NCI-H1105 (cell line): ENCODE data around the gene AP1G2.

Source experiments
- DNase-seq: peaks from one replicate; lab custom pipeline; 2025; lab: John Stamatoyannopoulos, UW

Gene AP1G2

GRCh38 chr14:23571701-23572523 is 4.3 kb upstream of the AP1G2 start:
- DNase-seq = no peak

GRCh38 chr14:23570806-23571483 is 3.4 kb upstream of the AP1G2 start:
- no peak for DNase-seq

- no peak for DNase-seq
Measured at GRCh38 chr14:23569443-23570151, 2.0 kb upstream of the AP1G2 start.

- DNase-seq = no peak
Measured at GRCh38 chr14:23568600-23569331, 1.2 kb upstream of the AP1G2 start.

GRCh38 chr14:23568021-23568599 is 519 bp upstream of the AP1G2 start:
- no peak for DNase-seq

DNA sequence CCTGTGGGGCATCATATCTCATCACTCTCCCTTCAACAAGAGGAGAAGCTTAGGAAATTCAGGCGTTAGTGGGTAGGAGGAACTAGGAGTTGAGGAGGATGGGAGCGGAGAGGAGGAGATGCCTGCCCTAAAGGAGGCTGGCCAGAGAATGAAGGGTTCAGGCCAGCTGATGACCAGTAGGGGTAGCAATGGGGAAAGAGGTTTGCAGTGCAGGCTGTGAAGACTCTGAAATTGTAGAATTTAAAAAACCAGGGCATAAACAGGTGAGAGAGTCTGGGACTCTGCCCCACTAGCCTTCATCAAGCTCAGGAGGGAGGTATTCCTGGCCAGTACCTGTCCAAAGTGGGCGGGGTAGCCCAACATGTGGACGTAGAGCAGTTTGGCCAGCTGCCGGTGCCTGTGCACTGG is 809 bp downstream of the AP1G2 start:
- no peak for DNase-seq

GRCh38 chr14:23566112-23566777 is 1.3 kb downstream of the AP1G2 start:
- no peak for DNase-seq

DNA sequence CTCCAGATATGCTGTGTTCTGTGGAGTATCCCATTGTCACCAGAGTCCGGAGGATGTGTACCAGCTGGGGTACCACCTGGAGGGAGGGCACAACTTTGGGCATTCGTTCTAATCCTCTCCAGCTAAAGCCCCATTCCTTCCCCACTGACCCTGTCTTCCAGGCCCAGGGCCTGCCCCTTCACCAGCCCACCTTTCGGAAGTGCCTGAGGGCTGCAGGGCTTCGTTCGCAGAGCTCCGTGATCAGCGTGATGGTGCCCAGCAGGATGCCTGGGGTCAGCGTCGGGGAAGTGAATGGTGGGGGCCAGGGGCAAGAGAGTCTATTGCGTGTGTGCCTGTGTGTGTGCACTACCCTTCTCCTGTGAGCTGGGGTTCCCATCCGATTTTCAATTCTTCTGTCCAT is 2.0 kb downstream of the AP1G2 start:
- DNase-seq = no peak

GRCh38 chr14:23564876-23565275 is 2.7 kb downstream of the AP1G2 start:
- DNase-seq = no peak

DNA sequence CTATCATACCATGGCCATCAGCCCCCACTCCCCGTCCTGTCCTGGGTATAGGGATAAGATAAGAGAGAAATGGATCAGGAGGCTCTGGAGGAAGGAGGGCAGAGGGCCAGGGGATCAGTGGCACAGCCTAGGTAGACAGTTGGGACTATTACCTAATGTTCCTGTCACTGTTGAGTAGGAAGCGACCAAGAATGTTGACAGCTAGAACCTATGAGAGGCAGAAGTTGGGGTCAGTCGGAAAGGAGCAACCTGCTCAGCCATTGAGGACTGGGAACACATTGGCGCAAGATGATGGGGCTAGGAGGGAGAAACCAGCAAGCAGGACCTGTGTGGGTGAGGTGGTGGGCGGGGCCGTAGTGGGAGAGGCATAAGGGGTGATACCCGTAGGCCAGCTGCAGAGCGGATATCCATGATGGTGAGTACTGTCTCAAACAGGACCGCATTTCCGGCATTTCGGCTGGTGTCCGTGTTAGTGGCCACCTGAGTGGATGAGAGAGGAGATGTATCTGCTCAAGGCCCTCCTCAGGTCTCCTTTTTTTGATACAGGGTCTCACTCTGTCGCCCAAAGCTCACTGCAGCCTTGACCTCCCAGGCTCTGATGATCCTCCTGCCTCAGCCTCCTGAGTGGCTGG is 3.3 kb downstream of the AP1G2 start:
- DNase-seq = no peak

DNA sequence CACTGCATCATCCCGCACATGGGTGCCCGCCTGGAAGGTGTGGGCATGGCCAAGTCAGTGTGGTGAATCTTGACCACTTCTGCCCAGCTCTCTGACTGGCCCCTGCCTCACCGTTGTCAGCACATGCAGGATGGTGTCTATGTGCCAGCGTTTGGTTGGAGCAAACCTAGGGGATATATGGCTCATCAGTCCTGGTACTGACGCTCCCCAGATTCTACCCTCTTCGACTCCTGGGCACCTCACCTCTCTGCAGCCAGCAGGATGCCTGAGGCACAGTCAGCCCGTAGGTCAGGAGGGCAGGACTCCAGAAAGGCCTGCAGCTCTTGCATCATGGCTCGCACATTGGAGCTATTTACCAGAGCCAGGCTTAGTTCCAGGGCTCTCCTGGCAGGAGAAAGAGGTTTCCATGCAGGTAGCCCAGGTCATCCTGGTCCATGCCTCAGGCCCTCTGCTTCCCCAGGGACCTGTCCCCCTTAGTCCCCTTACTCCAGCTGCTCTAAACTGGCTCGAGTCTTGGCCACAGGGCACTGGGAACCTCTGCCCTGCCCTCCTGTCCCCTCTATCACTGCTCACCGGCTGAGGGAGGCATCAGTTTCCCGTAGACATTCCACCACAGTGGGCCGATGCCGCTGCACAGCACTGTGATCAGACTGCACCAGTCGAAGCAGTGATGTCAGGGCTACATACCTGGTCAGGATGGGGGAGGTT is 4.0 kb downstream of the AP1G2 start:
- no peak for DNase-seq

- DNase-seq = peak; percentile 65
Measured at GRCh38 chr14:23562822-23563472, 4.6 kb downstream of the AP1G2 start.

GRCh38 chr14:23561873-23562821 is 5.4 kb downstream of the AP1G2 start:
- no peak for DNase-seq

DNA sequence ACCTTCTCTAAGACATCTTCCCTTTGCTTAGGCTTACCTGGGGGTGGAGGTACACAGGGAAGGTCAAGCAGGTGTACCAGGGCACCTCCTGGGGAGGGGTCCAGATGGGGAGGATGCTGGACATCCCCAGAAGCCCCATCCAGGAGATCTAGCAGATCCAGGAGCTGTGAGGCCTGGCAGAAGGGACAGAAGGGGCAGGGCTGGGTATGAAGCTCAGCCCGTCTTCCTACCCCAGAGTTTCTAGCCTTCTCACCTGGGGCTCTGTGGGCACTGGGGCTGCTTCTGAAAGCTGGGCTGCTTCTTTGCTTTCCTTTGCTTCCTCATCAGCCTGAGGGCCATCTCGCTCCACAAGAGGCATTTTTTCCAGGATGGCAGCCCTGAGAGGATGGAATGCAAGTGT is 6.3 kb downstream of the AP1G2 start:
- no peak for DNase-seq

DNA sequence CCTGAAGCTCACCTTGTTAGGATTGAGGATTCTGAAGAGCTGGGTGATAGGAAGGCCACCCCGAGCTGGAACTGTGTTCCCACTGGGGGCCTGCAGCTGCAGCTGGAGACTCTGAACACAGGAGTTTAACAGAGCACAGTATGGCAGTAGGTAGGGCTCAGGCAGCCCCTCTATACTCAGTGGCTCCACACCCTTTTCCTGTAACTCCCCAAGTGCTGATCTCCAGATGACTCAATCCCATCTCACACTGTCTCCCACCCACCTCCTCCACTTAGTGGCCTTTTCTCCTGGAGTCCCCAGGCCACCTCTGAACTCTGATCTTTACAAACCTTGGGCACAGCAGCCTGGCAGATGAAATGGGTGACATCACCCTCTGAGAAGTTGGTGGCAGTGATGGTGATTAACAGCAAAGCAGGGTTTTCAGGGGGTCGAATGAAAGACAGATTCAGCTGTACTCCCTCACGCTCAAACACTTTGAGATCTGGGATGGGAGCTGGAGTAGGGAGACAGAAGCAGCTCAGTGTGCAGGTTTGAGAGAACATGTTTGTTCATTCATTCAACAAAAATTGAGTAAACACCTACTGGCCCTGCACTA is 7.6 kb downstream of the AP1G2 start:
- DNase-seq = no peak

DNA sequence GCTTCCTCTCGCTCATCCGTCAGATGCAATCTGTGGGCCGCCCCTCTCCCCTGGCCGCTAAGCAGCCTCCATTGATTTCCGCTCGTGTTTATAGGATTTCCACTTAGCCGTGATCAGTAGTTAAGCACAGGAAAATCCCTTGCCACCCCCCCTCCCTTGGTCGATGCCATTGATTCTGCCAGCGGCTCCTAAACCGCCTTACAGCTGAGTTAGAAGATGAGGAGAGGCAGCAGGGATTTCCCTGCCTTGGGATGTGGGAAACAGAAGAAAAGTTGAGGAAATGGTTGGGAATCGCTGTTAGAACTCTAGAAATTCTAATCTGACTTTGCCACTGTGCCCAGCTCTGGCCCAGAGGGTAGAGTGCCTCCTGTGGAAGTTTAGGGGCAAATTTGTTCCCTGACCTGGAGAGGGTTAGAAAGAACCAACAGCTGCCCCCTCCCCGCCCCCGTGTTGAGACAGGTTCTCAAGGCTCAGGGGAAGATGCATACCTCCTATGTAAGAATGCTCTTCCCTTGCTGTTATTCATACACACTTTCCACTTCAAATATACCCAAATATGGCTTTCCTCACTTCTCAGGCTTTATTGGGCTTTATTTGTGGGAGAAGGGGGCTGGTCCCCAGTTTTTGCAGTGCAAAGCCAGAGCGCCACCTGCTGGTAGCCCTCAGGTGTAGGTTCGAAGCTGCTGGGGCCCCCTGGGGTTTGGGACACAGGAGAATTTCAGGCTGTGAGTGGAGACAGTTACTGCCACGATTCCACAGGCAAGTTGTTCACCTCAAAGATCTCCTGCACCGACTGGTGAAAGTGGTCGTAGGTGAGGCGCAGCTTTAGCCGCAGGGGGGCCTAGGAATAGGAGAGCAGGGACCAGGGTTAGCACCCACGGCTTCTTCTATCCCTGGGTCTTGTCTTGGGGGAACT is 8.3 kb downstream of the AP1G2 start:
- DNase-seq = peak; percentile 21
